SJSA1 (cell line): ENCODE data around the gene BIVM. TPM values are rescaled to one million over a fixed set of nuclear protein-coding genes. Genes with fewer than 3 reads are reported as not detected.

Experiments
- DNase-seq, 2 experiments: peaks; one replicate each; pipeline ENCODE4 v3.0.0-alpha.2; 2015 to 2020; ENCODE audit warnings: low spot score in 2 of 2, low read depth in 1 of 2
- H3K27ac ChIP-seq: fragments of 250-450 bp; sonication (Bioruptor Pico); 2 replicates; pipeline ENCODE4 v1.5.1; 2020; ENCODE audit warnings: mild to moderate bottlenecking, moderate library complexity
- H3K27me3 ChIP-seq: fragments of 250-450 bp; sonication (Bioruptor Pico); replicated peaks from 2 replicates; pipeline ENCODE4 v1.5.1; 2020; ENCODE audit warnings: mild to moderate bottlenecking, moderate library complexity
- H3K36me3 ChIP-seq: fragments of 250-450 bp; sonication (Bioruptor Pico); 2 replicates; pipeline ENCODE4 v1.5.1; 2020; ENCODE audit warnings: mild to moderate bottlenecking
- H3K4me1 ChIP-seq: fragments of 250-450 bp; sonication (Bioruptor Pico); replicated peaks from 2 replicates; pipeline ENCODE4 v1.6.1; 2021; ENCODE audit warnings: mild to moderate bottlenecking
- H3K4me3 ChIP-seq: fragments of 250-450 bp; sonication (Bioruptor Pico); 2 replicates; pipeline ENCODE4 v1.5.1; 2020; ENCODE audit warnings: mild to moderate bottlenecking
- H3K9me3 ChIP-seq: fragments of 250-450 bp; sonication (Bioruptor Pico); replicated peaks from 2 replicates; pipeline ENCODE4 v1.5.1; 2020; ENCODE audit warnings: mild to moderate bottlenecking
- total RNA-seq: library from RNA; depleted of rRNA; stranded (reverse); fragments of >200 nt; shearing (Covaris generic); gene quantifications from 2 replicates; pipeline ENCODE4 v1.2.3, GENCODE V29; 2014

BIVM gene
- total RNA-seq, 1 experiment from 2014 or later: 64.9 TPM

GRCh38 chr13:102805680-102806079 lies 6.8 kb downstream of the BIVM start:
- Histone ChIP-seq H3K27ac (no peak overlapping the region), H3K36me3 (peaks cover 44% of the 10 kb centered on the region), H3K4me1 (peaks cover 15% of the 10 kb centered on the region), H3K27me3 (no peaks in the 10 kb centered on the region), H3K4me3 (no peak overlapping the region), H3K9me3 (no peaks in the 10 kb centered on the region)
- no peak for DNase-seq

- H3K36me3 ChIP-seq: peaks cover 57% of the 10 kb centered on the region
- no peaks in the 10 kb centered on the region for H3K27me3 ChIP-seq
- H3K27ac ChIP-seq: no peak overlapping the region
- 0 out of 2 replicates have a peak, but pooled peaks cover 4% of the 10 kb centered on the region for H3K9me3 ChIP-seq
- H3K4me3 ChIP-seq: no peak overlapping the region
- H3K4me1 ChIP-seq: peaks cover 4% of the 10 kb centered on the region
- no peak for DNase-seq
These were observed 8.8 kb downstream of the BIVM start for GRCh38 chr13:102807699-102808098.

- peak overlapping the region; percentile 5; the same call in 1 of the 2 replicates for H3K27ac ChIP-seq
- H3K36me3 ChIP-seq: peaks cover 56% of the 10 kb centered on the region
- peak in 1 of 2 experiments; percentile 55 for DNase-seq
These were observed 13.8 kb downstream of the BIVM start for GRCh38 chr13:102812611-102813287.

GRCh38 chr13:102814025-102814607 lies 15.2 kb downstream of the BIVM start:
- no peak for DNase-seq

More at GRCh38 chr13:102812611-102813287, 13.8 kb downstream of the BIVM start:
- Histone ChIP-seq H3K9me3 (0 out of 2 replicates have a peak, but pooled peaks cover 4% of the 10 kb centered on the region), H3K4me1 (peaks cover 7% of the 10 kb centered on the region), H3K27me3 (no peaks in the 10 kb centered on the region), H3K4me3 (no peak overlapping the region)

GRCh38 chr13:102814793-102815192 lies 15.9 kb downstream of the BIVM start:
- no peak for DNase-seq
- Histone ChIP-seq H3K4me1 (peaks cover 7% of the 10 kb centered on the region), H3K27me3 (no peaks in the 10 kb centered on the region), H3K9me3 (0 out of 2 replicates have a peak, but pooled peaks cover 4% of the 10 kb centered on the region), H3K36me3 (peaks cover 64% of the 10 kb centered on the region), H3K27ac (no peak overlapping the region), H3K4me3 (no peak overlapping the region)

More at GRCh38 chr13:102814025-102814607, 15.2 kb downstream of the BIVM start:
- peaks cover 61% of the 10 kb centered on the region for H3K36me3 ChIP-seq
- H3K27ac ChIP-seq: no peak overlapping the region
- peaks cover 7% of the 10 kb centered on the region for H3K4me1 ChIP-seq
- H3K9me3 ChIP-seq: 0 out of 2 replicates have a peak, but pooled peaks cover 4% of the 10 kb centered on the region
- H3K27me3 ChIP-seq: no peaks in the 10 kb centered on the region
- no peak overlapping the region for H3K4me3 ChIP-seq

- peaks cover 61% of the 10 kb centered on the region for H3K36me3 ChIP-seq
- no peak overlapping the region for H3K27ac ChIP-seq
- DNase-seq: no peak
- no peak overlapping the region for H3K4me3 ChIP-seq
- 0 out of 2 replicates have a peak, but pooled peaks cover 4% of the 10 kb centered on the region for H3K9me3 ChIP-seq
- no peaks in the 10 kb centered on the region for H3K27me3 ChIP-seq
- peaks cover 7% of the 10 kb centered on the region for H3K4me1 ChIP-seq
These were observed 16.9 kb downstream of the BIVM start for GRCh38 chr13:102815788-102816187.

- DNase-seq: no peak
- H3K4me1 ChIP-seq: peaks cover 7% of the 10 kb centered on the region
- no peak overlapping the region for H3K4me3 ChIP-seq
- H3K36me3 ChIP-seq: peaks cover 60% of the 10 kb centered on the region
- no peaks in the 10 kb centered on the region for H3K27me3 ChIP-seq
- no peak overlapping the region for H3K27ac ChIP-seq
- 0 out of 2 replicates have a peak, but pooled peaks cover 2% of the 10 kb centered on the region for H3K9me3 ChIP-seq
These were observed 17.8 kb downstream of the BIVM start for GRCh38 chr13:102816708-102817107.

- Histone ChIP-seq H3K4me1 (peaks cover 7% of the 10 kb centered on the region), H3K9me3 (no peaks in the 10 kb centered on the region), H3K27me3 (no peaks in the 10 kb centered on the region), H3K4me3 (no peak overlapping the region), H3K27ac (no peak overlapping the region), H3K36me3 (peaks cover 62% of the 10 kb centered on the region)
- DNase-seq: no peak
These were observed 18.3 kb downstream of the BIVM start for GRCh38 chr13:102817241-102817640.

GRCh38 chr13:102817907-102818306 lies 19.0 kb downstream of the BIVM start:
- H3K36me3 ChIP-seq: peaks cover 69% of the 10 kb centered on the region
- no peaks in the 10 kb centered on the region for H3K27me3 ChIP-seq
- peaks cover under 1% of the 10 kb centered on the region for H3K4me1 ChIP-seq
- H3K9me3 ChIP-seq: no peaks in the 10 kb centered on the region
- DNase-seq: no peak
- no peak overlapping the region for H3K27ac ChIP-seq
- no peak overlapping the region for H3K4me3 ChIP-seq

- peak overlapping the region; percentile 55 for H3K27ac ChIP-seq
- no peaks in the 10 kb centered on the region for H3K27me3 ChIP-seq
- H3K9me3 ChIP-seq: no peaks in the 10 kb centered on the region
- DNase-seq: no peak
- peaks cover 16% of the 10 kb centered on the region for H3K4me1 ChIP-seq
- no peak overlapping the region for H3K4me3 ChIP-seq
- H3K36me3 ChIP-seq: peaks cover 65% of the 10 kb centered on the region
These were observed 26.5 kb downstream of the BIVM start for GRCh38 chr13:102825400-102825799.

- peaks cover 63% of the 10 kb centered on the region for H3K36me3 ChIP-seq
- H3K4me3 ChIP-seq: no peak overlapping the region
- H3K4me1 ChIP-seq: peaks cover 16% of the 10 kb centered on the region
- peak overlapping the region; percentile 55 for H3K27ac ChIP-seq
- DNase-seq: peak; percentile 44 to 78
- H3K9me3 ChIP-seq: no peaks in the 10 kb centered on the region
- no peaks in the 10 kb centered on the region for H3K27me3 ChIP-seq
These were observed 27.2 kb downstream of the BIVM start for GRCh38 chr13:102825921-102826706.

- Histone ChIP-seq H3K4me3 (no peak overlapping the region), H3K4me1 (peaks cover 11% of the 10 kb centered on the region), H3K27ac (no peak overlapping the region), H3K27me3 (no peaks in the 10 kb centered on the region), H3K9me3 (no peaks in the 10 kb centered on the region), H3K36me3 (peaks cover 52% of the 10 kb centered on the region)
- peak in 1 of 2 experiments; percentile 42 for DNase-seq
These were observed 31.7 kb downstream of the BIVM start for GRCh38 chr13:102830646-102831045.

- Histone ChIP-seq H3K27ac (peak overlapping the region; percentile 19), H3K36me3 (peaks cover 54% of the 10 kb centered on the region), H3K4me3 (no peak overlapping the region), H3K9me3 (no peaks in the 10 kb centered on the region), H3K27me3 (no peaks in the 10 kb centered on the region), H3K4me1 (peaks cover 23% of the 10 kb centered on the region)
- peak; percentile 85 to 96 for DNase-seq
These were observed 37.6 kb downstream of the BIVM start for GRCh38 chr13:102836471-102836870.
